ENCODE measurements around the gene BACE1-AS. TPM values are rescaled to one million over a fixed set of nuclear protein-coding genes. Genes with fewer than 3 reads are reported as not detected.

BACE1-AS gene
- total RNA-seq = 10 to 100 TPM in 1 of 2 donors, 1 to 10 TPM in 1; 9.8 to 11.5 TPM
- polyA plus RNA-seq = 1 to 10 TPM; 1.3 to 5.0 TPM
- long read RNA-seq, donor 1, partial matches to known transcripts = 0 of 6 reads
- long read RNA-seq, donor 1, other reads (novel, unspliced or antisense) = 5 of 6 reads
- long read RNA-seq, donor 2, partial matches to known transcripts = 0 of 2 reads
- long read RNA-seq, donor 2, other reads (novel, unspliced or antisense) = 2 of 2 reads

- Histone ChIP-seq H3K27ac (ENCODE audit: low read depth in 1 of 2, low read length in 2 of 2) (no peak within 1 kb of the TSS), H3K4me3 (ENCODE audit: low read length in 2 of 2) (no peak within 1 kb of the TSS), H3K27me3 (ENCODE audit: control insufficient read depth in 1 of 2, insufficient read depth in 2 of 2, low read length in 1 of 2) (no peaks in the 10 kb centered on the region), H3K36me3 (ENCODE audit: control insufficient read depth in 1 of 2, insufficient read depth in 2 of 2, low read length in 1 of 2) (peaks cover 5 to 16% of the 10 kb centered on the region in 2 donors), H3K4me1 (ENCODE audit: control insufficient read depth in 1 of 2, insufficient read depth in 2 of 2, low read length in 2 of 2) (no peaks in the 10 kb centered on the region), H3K9me3 (ENCODE audit: control insufficient read depth, low read length) (no peaks in the 10 kb centered on the region)
- ATAC-seq (ENCODE audit: low FRiP score) = no peak
- no peak for DNase-seq
- WGBS, 2 donors = 87 to 93% methylated on average over 8 of the region's 8 CpGs
- intact Hi-C loops (cut with DNase I) = no loop called here
Measured at GRCh38 chr11:117290809-117291396, at the start of gene BACE1-AS. BACE1-AS (plus strand) TSS chr11:117291346.

- ATAC-seq (ENCODE audit: low FRiP score) (no peak), DNase-seq (no peak)
- H3K27ac ChIP-seq (ENCODE audit: low read depth in 1 of 2, low read length in 2 of 2) = no peak overlapping the region
- H3K4me1 ChIP-seq (ENCODE audit: control insufficient read depth in 1 of 2, insufficient read depth in 2 of 2, low read length in 2 of 2) = no peaks in the 10 kb centered on the region
- no peaks in the 10 kb centered on the region for H3K9me3 ChIP-seq (ENCODE audit: control insufficient read depth, low read length)
- intact Hi-C loops (cut with DNase I) = no loop called here
- H3K36me3 ChIP-seq (ENCODE audit: control insufficient read depth in 1 of 2, insufficient read depth in 2 of 2, low read length in 1 of 2) = peaks cover 2 to 11% of the 10 kb centered on the region in 2 donors
- H3K4me3 ChIP-seq (ENCODE audit: low read length in 2 of 2) = no peak overlapping the region
- WGBS, 2 donors = 84 to 88% methylated on average over 4 of the region's 4 CpGs
- H3K27me3 ChIP-seq (ENCODE audit: control insufficient read depth in 1 of 2, insufficient read depth in 2 of 2, low read length in 1 of 2) = no peaks in the 10 kb centered on the region
Measured at GRCh38 chr11:117248341-117248740, 42.8 kb upstream of the BACE1-AS start.

- WGBS, 2 donors = 88% methylated on average over 4 of the region's 4 CpGs
Measured at GRCh38 chr11:117249571-117249970, 41.6 kb upstream of the BACE1-AS start.

GRCh38 chr11:117251506-117251905, 39.6 kb upstream of the BACE1-AS start:
- Histone ChIP-seq H3K27ac (ENCODE audit: low read depth in 1 of 2, low read length in 2 of 2) (no peak overlapping the region), H3K27me3 (ENCODE audit: control insufficient read depth in 1 of 2, insufficient read depth in 2 of 2, low read length in 1 of 2) (no peaks in the 10 kb centered on the region), H3K36me3 (ENCODE audit: control insufficient read depth in 1 of 2, insufficient read depth in 2 of 2, low read length in 1 of 2) (peaks cover 1 to 8% of the 10 kb centered on the region in 2 donors), H3K9me3 (ENCODE audit: control insufficient read depth, low read length) (no peaks in the 10 kb centered on the region), H3K4me1 (ENCODE audit: control insufficient read depth in 1 of 2, insufficient read depth in 2 of 2, low read length in 2 of 2) (no peaks in the 10 kb centered on the region), H3K4me3 (ENCODE audit: low read length in 2 of 2) (no peak overlapping the region)
- intact Hi-C loops (cut with DNase I) = no loop called here
- WGBS, 2 donors = 87 to 88% methylated on average over 9 to 10 of the region's 10 CpGs
- ATAC-seq (ENCODE audit: low FRiP score) = no peak
- DNase-seq = no peak

More at GRCh38 chr11:117249571-117249970, 41.6 kb upstream of the BACE1-AS start:
- no peaks in the 10 kb centered on the region for H3K27me3 ChIP-seq (ENCODE audit: control insufficient read depth in 1 of 2, insufficient read depth in 2 of 2, low read length in 1 of 2)
- H3K4me1 ChIP-seq (ENCODE audit: control insufficient read depth in 1 of 2, insufficient read depth in 2 of 2, low read length in 2 of 2) = no peaks in the 10 kb centered on the region
- DNase-seq = no peak
- no peaks in the 10 kb centered on the region for H3K9me3 ChIP-seq (ENCODE audit: control insufficient read depth, low read length)
- intact Hi-C loops (cut with DNase I) = no loop called here
- no peak for ATAC-seq (ENCODE audit: low FRiP score)
- H3K27ac ChIP-seq (ENCODE audit: low read depth in 1 of 2, low read length in 2 of 2) = no peak overlapping the region
- peaks cover 2 to 8% of the 10 kb centered on the region in 2 donors for H3K36me3 ChIP-seq (ENCODE audit: control insufficient read depth in 1 of 2, insufficient read depth in 2 of 2, low read length in 1 of 2)
- no peak overlapping the region for H3K4me3 ChIP-seq (ENCODE audit: low read length in 2 of 2)

- no peaks in the 10 kb centered on the region for H3K4me1 ChIP-seq (ENCODE audit: control insufficient read depth in 1 of 2, insufficient read depth in 2 of 2, low read length in 2 of 2)
- no peak for DNase-seq
- intact Hi-C loops (cut with DNase I) = no loop called here
- no peak for ATAC-seq (ENCODE audit: low FRiP score)
- H3K27ac ChIP-seq (ENCODE audit: low read depth in 1 of 2, low read length in 2 of 2) = no peak overlapping the region
- peaks cover 1 to 3% of the 10 kb centered on the region in 2 donors for H3K36me3 ChIP-seq (ENCODE audit: control insufficient read depth in 1 of 2, insufficient read depth in 2 of 2, low read length in 1 of 2)
- no peaks in the 10 kb centered on the region for H3K9me3 ChIP-seq (ENCODE audit: control insufficient read depth, low read length)
- no peak overlapping the region for H3K4me3 ChIP-seq (ENCODE audit: low read length in 2 of 2)
- H3K27me3 ChIP-seq (ENCODE audit: control insufficient read depth in 1 of 2, insufficient read depth in 2 of 2, low read length in 1 of 2) = no peaks in the 10 kb centered on the region
- WGBS, 2 donors = 74 to 77% methylated on average over 3 of the region's 3 CpGs
Measured at GRCh38 chr11:117255966-117256365, 35.2 kb upstream of the BACE1-AS start.

GRCh38 chr11:117256573-117256972, 34.6 kb upstream of the BACE1-AS start:
- H3K36me3 ChIP-seq (ENCODE audit: control insufficient read depth in 1 of 2, insufficient read depth in 2 of 2, low read length in 1 of 2) = peaks cover 1 to 3% of the 10 kb centered on the region in 2 donors
- H3K9me3 ChIP-seq (ENCODE audit: control insufficient read depth, low read length) = no peaks in the 10 kb centered on the region

GRCh38 chr11:117258576-117258975, 32.6 kb upstream of the BACE1-AS start:
- Histone ChIP-seq H3K9me3 (ENCODE audit: control insufficient read depth, low read length) (no peaks in the 10 kb centered on the region), H3K36me3 (ENCODE audit: control insufficient read depth in 1 of 2, insufficient read depth in 2 of 2, low read length in 1 of 2) (peaks cover 0 to 1% of the 10 kb centered on the region in 2 donors), H3K4me3 (ENCODE audit: low read length in 2 of 2) (no peak overlapping the region), H3K27me3 (ENCODE audit: control insufficient read depth in 1 of 2, insufficient read depth in 2 of 2, low read length in 1 of 2) (no peaks in the 10 kb centered on the region), H3K4me1 (ENCODE audit: control insufficient read depth in 1 of 2, insufficient read depth in 2 of 2, low read length in 2 of 2) (no peaks in the 10 kb centered on the region), H3K27ac (ENCODE audit: low read depth in 1 of 2, low read length in 2 of 2) (no peak overlapping the region)
- ATAC-seq (ENCODE audit: low FRiP score) (no peak), DNase-seq (no peak)
- 88 to 91% methylated on average over 2 of the region's 2 CpGs for WGBS, 2 donors
- intact Hi-C loops (cut with DNase I) = no loop called here

More at GRCh38 chr11:117256573-117256972, 34.6 kb upstream of the BACE1-AS start:
- H3K4me1 ChIP-seq (ENCODE audit: control insufficient read depth in 1 of 2, insufficient read depth in 2 of 2, low read length in 2 of 2) = no peaks in the 10 kb centered on the region
- no peak overlapping the region for H3K27ac ChIP-seq (ENCODE audit: low read depth in 1 of 2, low read length in 2 of 2)
- intact Hi-C loops (cut with DNase I) = no loop called here
- no peaks in the 10 kb centered on the region for H3K27me3 ChIP-seq (ENCODE audit: control insufficient read depth in 1 of 2, insufficient read depth in 2 of 2, low read length in 1 of 2)
- no peak overlapping the region for H3K4me3 ChIP-seq (ENCODE audit: low read length in 2 of 2)
- WGBS, 2 donors = 45 to 65% methylated on average over 2 of the region's 2 CpGs
- no peak for ATAC-seq (ENCODE audit: low FRiP score)
- no peak for DNase-seq

- no peaks in the 10 kb centered on the region for H3K9me3 ChIP-seq (ENCODE audit: control insufficient read depth, low read length)
- H3K27me3 ChIP-seq (ENCODE audit: control insufficient read depth in 1 of 2, insufficient read depth in 2 of 2, low read length in 1 of 2) = no peaks in the 10 kb centered on the region
- no peaks in the 10 kb centered on the region for H3K4me1 ChIP-seq (ENCODE audit: control insufficient read depth in 1 of 2, insufficient read depth in 2 of 2, low read length in 2 of 2)
- no peak for DNase-seq
- H3K27ac ChIP-seq (ENCODE audit: low read depth in 1 of 2, low read length in 2 of 2) = no peak overlapping the region
- no peak overlapping the region for H3K4me3 ChIP-seq (ENCODE audit: low read length in 2 of 2)
- H3K36me3 ChIP-seq (ENCODE audit: control insufficient read depth in 1 of 2, insufficient read depth in 2 of 2, low read length in 1 of 2) = peaks cover 0 to 1% of the 10 kb centered on the region in 2 donors
- WGBS, 2 donors = 70 to 71% methylated on average over 1 of the region's 1 CpG
- intact Hi-C loops (cut with DNase I) = no loop called here
- no peak for ATAC-seq (ENCODE audit: low FRiP score)
Measured at GRCh38 chr11:117259417-117259816, 31.7 kb upstream of the BACE1-AS start.

Measured in aorta (tissue), 5 donors.